Kidney tubule cell (primary cell): ENCODE data around the gene FGD3.
"Not testable (repeated sequence)": the region's sequence is repeated elsewhere in the genome, so short reads cannot be mapped to it uniquely, and the experiment has no call there.

ENCODE experiments used
- DNase-seq: peaks from one replicate; pipeline ENCODE4 v3.0.0-alpha.2; 2018; ENCODE audit warnings: low spot score

Gene FGD3

DNA sequence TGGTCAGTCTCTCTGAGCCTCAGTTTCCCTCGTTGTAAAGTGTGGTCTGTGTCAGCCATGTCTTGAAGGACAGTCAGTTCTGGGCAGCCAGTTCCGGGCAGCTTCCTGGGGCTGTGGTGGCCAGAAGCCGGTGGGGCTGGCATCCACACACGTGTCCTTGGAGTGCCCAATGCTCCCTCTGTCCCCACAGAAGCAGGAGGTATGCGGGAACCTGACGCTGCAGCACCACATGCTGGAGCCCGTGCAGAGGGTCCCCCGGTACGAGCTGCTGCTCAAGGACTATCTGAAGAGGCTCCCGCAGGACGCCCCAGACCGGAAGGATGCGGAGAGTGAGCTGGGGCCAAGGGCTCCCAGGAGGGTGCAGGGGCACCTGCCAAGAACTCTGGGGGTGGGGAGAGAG is 62.7 kb downstream of the FGD3 start:
- DNase-seq = no peak

DNA sequence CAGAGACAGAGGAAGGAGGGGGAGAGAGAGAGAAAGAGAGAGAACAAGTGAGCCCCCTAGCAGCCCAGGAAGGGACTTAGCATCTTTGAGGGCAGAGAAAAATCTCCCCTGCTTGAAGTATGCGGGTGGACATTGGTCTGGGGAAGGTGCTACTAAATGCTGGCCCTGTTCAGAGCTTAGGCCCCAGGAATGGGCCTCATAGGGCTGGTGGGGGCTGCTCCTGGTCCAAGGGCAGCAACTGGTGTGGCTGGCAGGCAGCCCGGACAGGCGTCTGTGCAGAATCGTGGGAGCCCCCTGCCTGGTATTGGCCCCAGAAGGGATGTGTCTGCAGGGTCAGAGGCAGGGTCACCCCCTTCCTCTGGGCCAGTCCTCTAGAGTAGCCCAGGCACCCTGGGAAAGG is 63.4 kb downstream of the FGD3 start:
- no peak for DNase-seq

DNA sequence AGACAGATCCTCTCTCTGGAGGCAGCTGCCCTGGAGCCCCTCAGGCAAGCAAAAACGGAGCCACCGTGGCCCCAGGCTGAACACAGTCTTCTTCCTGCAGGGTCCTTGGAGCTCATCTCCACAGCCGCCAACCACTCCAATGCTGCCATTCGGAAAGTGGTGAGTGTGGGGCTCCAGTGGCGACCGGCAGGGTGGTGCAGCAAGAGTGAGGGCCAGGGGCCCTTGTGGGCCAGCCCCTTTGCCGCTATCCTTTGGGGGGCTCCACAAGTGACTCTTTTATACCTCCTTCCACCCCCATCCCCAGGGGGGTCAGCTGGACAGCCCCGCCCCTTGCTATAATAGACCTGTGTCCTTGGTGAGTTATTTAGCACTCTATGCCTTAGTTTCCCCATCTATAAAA is 63.8 kb downstream of the FGD3 start:
- no peak for DNase-seq

GRCh38 chr9:93012963-93013855 is 65.9 kb downstream of the FGD3 start:
- DNase-seq = no peak

DNA sequence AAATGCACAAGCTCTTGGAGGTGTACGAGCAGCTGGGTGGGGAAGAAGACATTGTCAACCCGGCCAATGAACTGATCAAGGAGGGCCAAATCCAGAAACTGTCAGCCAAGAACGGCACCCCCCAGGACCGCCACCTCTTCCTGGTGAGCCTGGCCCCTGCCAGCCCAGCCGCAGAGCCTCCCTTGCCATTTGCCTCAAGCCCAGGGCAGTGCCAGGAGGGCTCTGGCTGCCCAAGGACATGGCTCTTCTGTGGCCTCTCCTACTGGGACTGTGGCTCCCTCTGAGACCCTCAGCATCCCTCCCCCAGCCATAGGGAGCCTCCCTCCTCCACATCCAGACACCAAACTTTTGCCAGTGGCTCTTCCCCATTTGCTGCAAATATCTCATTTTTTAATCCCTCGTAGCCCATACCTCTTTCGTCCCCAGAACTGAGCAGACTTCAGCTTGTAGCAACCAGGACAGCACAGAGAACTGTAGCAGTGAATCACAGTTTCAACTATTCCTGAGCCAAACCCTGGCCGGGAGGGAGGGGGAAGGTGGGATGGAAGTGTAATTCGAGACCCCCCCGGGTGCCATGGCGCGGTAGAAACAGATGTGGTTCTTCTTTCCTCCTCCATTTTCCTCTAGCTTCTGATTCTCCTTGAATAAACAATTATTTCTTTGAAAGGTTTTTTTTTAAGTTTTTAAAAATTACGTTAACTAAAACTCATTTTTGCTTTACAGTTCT is 66.7 kb downstream of the FGD3 start:
- no peak for DNase-seq

- DNase-seq = not testable (repeated sequence)
Measured at GRCh38 chr9:93015190-93015589, 67.9 kb downstream of the FGD3 start.

DNA sequence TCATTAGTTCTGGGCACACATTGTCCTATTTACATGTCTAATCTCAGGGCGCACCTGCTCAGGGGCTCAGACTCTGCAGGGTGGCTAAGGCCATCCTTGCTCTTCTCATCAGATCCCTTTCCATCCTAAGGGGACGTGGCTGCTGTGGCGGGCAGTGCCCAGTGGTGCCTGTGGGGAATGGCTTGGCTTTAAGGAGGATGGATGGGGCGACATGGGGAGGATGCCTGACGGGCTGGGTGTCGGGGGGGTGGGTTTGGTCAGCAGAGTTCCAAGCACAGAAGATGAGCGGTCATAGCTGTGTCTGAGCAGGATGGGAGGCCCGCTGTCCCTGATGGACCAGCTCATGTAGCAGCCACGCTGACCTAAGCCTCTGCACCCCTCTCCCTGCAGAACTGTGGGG is 70.3 kb downstream of the FGD3 start:
- DNase-seq = no peak

DNA sequence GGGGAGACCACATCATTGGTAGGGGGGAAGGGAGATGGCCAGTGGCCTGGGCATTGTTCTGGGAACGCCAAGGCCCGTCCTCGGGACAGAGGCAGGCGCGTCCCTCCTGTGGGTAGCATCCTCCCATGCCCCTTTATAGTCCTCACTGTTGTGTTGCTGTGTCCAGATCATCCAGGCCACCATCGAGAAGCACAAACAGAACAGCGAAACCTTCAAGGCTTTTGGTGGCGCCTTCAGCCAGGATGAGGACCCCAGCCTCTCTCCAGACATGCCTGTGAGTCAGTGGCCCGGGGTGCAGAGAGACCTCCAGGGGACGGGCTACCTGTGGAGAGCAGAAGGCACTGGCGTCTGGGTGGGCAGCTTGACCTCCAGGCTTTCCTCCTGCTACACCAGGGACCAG is 72.8 kb downstream of the FGD3 start:
- no peak for DNase-seq

- no peak for DNase-seq
Measured at GRCh38 chr9:93020771-93021670, 73.7 kb downstream of the FGD3 start.

DNA sequence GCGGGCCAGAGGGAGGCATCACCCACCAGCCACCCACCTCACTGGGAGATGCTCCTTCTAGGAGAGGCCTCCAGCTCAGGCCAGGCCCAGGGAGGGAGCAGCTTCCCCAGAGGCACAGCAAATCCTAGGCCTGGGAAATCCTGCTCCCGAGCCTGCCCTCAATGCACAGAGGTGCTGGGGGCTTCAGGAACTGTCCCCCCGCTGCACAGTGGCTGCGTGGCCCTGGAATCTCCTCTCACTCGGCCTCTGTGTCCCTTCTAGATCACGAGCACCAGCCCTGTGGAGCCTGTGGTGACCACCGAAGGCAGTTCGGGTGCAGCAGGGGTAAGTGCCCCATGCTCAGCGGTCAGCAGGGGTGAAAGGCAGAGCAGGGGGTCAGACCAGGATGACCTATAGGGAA is 74.7 kb downstream of the FGD3 start:
- no peak for DNase-seq

DNA sequence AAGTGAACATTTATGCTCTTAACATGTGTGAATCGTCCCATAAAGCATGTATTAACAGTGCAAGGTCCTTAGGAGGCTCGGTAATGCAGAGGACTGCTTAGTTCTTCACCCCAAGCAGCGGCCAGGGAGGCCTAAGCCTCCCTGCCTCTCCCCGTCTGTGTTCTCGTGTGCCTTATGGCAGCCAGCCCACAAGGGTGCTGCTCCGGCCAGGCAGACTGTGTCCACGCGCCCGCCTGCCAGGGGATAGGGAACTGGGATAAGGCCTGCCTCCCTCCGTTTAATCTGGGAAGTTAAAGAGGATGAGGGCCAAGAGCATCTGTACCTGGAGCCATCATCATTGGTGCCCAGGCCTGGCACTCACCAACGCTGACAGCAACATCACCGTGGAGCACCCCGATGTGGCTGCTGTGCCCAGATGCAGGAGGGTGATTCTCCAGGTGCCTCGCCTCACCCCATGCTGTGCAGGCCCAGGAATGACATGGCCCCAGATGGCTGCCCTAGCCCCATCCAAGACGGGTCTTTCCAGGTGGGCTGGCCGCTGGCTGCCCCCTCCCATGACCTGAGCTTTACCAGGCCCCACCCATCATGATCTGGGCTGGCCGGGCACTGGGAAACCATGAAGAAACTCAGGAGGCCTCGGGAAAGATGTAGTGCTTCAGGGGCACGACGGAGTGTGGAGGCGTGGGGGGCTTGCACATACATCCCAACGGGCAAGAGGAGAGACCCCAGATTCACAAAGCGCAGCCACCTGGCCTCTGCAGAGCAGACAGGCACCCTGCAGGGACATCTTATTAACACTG is 75.6 kb downstream of the FGD3 start:
- DNase-seq = no peak

DNA sequence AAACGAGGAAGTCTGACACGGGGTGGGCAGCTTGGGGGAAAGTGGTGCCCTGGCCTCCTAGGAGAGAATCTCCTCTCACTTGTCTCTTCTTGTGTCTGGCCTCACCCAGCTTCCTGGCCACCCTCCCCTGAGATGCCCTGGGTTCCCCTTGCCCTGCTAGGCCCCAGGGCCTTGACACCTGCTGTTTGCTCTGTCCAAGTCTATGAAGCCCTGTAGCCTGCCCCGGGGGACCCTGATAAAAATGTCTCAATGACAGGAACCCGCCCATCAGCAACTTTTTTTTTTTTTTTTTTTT is 76.1 kb downstream of the FGD3 start:
- no peak for DNase-seq

DNA sequence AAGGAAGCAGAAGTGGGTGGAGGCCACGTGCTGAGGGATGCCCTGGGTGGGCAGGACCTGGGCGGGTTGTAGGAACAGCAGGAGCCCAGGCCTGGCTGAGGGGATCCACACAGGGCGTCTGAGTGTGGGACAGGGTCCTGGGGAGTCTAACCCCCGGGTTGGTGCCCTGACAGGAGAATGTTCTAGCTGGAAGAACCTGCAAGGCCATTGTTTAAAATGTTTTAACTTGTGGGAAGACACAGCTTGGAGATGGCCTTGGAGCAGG is 77.3 kb downstream of the FGD3 start:
- no peak for DNase-seq

DNA sequence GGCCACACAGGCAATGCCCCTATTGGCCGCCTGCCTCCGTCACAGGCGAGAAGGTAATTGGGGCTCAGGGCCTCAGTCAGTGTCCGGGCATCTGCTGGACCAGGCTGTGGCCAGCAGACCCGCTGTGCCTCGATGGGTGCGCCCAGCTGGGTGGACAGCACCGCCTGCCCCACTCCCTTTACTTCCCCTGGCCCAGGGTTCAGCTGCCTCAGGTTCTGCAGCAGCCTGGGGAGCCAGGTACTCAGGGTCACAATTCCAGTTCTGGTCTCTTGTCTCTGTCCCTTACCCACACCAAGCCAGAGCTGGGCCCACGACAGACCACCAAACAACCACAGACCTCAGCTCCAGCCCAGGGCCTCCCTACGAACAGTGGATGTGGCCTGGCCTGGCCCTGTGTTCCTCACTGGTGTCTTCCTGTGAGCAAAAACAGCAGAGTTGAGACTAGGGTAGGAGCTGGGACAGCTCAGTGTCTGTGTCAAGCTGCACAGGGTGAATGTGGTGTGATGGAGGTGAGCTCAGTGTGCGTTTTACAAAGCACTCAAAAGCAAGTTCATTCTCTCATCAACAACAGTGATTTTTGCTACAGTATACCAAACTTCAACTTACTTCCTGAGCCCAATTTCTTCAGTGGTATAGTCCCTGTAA is 77.8 kb downstream of the FGD3 start:
- no peak for DNase-seq

GRCh38 chr9:93025736-93026135 is 78.4 kb downstream of the FGD3 start:
- no peak for DNase-seq

GRCh38 chr9:93026640-93027039 is 79.3 kb downstream of the FGD3 start:
- DNase-seq = no peak

DNA sequence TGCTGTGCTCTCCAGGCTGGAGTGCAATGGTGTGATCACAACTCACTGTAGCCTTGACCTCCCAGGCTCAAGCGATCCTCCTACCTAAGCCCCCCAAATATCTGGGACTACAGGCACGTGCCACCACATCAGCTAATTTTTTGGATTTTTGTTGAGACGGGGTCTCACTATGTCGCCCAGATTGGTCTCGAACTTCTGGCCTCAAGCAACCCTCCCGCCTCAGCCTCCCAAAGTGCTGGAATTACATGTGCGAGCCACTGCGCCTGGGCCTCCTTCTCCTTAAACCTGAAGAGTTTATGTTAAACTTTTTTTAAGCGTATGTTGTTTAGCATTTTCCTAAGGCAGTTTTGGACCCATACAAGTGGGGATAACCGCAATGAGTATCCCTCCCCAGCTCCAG is 80.4 kb downstream of the FGD3 start:
- DNase-seq = no peak

- DNase-seq = no peak
Measured at GRCh38 chr9:93028448-93029006, 81.2 kb downstream of the FGD3 start.

DNA sequence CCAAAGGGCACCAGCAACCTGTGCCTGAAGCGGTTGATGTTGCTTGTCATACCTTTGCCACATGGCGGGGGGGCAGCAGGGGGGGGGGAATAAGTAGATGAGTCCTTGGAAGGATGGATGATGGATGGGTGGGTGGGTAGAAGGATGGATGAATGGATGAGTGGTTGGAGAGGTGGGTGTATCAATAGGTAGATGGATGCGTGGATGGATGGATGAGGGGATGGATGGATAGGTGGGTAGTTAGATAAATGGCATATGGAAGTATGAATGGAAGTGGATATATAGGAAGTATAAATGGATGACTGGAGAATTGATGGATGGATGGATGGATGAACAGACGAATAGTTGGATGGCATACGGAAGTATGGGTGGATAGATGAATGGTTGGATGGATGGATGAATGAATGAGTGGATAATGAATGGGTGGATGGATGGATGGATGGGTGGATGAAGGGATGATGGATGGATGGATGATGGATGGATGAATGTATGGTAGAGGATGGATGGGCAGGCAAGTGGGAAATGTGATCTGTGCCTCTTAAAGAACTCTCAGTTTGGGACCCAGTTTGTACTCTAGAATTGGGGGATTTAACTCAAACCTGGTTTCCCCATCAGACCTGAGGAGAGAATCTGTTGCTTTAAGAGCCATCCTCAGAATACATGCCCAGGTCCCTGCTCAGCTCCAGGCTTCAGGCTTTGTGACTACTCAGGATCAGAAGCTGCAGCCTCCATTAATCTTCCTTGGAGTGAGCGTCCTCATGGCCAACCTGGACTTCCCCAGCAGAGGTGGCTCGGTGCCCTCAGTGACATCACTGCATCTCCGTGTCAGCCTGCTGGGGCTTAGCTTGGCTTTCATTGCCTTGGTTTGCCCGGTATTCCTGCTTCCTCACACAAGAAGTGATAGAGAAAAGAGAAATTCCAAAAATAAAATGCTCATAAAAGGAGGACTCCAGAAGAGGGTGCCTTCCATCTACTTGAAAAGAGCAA is 83.6 kb downstream of the FGD3 start:
- DNase-seq = no peak
